ENCODE results near the gene SLC9C1.
A peak's percentile ranks its signal among the peaks of the same experiment; 100 is the strongest.

SLC9C1 gene

GRCh38 chr3:112293368-112294321 lies at the start of gene SLC9C1:
Gene SLC9C1, minus strand, starts transcription at chr3:112294216. Its CDS starts 7,425 bp downstream, at chr3:112286791.
- DNase-seq: peak in 37 of 56 donors; percentile 11 to 78 (median 51)

- no peak for DNase-seq
Observed at GRCh38 chr3:112341386-112341785, 47.4 kb upstream of the SLC9C1 start.

GRCh38 chr3:112339609-112340008 lies 45.6 kb upstream of the SLC9C1 start:
- DNase-seq: no peak

- no peak for DNase-seq
Observed at GRCh38 chr3:112339134-112339533, 45.1 kb upstream of the SLC9C1 start.

GRCh38 chr3:112338727-112339056 lies 44.7 kb upstream of the SLC9C1 start:
- DNase-seq: no peak

- no peak for DNase-seq
Observed at GRCh38 chr3:112338021-112338726, 44.2 kb upstream of the SLC9C1 start.

- no peak for DNase-seq
Observed at GRCh38 chr3:112335434-112335781, 41.4 kb upstream of the SLC9C1 start.

GRCh38 chr3:112334691-112335433 lies 40.8 kb upstream of the SLC9C1 start:
- no peak for DNase-seq

- DNase-seq: peak in 44 of 56 donors; percentile 5 to 83 (median 62)
Observed at GRCh38 chr3:112333381-112334317, 39.6 kb upstream of the SLC9C1 start.

GRCh38 chr3:112333002-112333380 lies 39.0 kb upstream of the SLC9C1 start, which contains the start of gene CD200:
Gene CD200, plus strand, starts transcription at chr3:112333156. Its CDS starts 57 bp downstream, at chr3:112333213.
- peak in 54 of 56 donors; percentile 6 to 83 (median 68) for DNase-seq

GRCh38 chr3:112331851-112332250 lies 37.8 kb upstream of the SLC9C1 start:
- no peak for DNase-seq

GRCh38 chr3:112327371-112327951 lies 33.4 kb upstream of the SLC9C1 start:
- DNase-seq: peak in 8 of 56 donors; percentile 10 to 47 (median 17)

GRCh38 chr3:112321867-112322652 lies 28.0 kb upstream of the SLC9C1 start:
- no peak for DNase-seq

- no peak for DNase-seq
Observed at GRCh38 chr3:112320691-112321090, 26.7 kb upstream of the SLC9C1 start.

GRCh38 chr3:112319516-112320276 lies 25.7 kb upstream of the SLC9C1 start:
- no peak for DNase-seq

GRCh38 chr3:112315791-112316190 lies 21.8 kb upstream of the SLC9C1 start:
- no peak for DNase-seq

GRCh38 chr3:112314649-112315048 lies 20.6 kb upstream of the SLC9C1 start:
- DNase-seq: no peak

- DNase-seq: no peak
Observed at GRCh38 chr3:112308151-112308911, 14.3 kb upstream of the SLC9C1 start.

Data from nucleus accumbens (tissue), 56 donors.